HG03060 (cell line): ENCODE measurements around the gene OR2L8.

ENCODE experiments used
- ATAC-seq: cut with Tn5 transposase; IDR thresholded peaks from one replicate; pipeline ENCODE4 v1.9.1; 2021; ENCODE audit warnings: low read depth, moderate number of reproducible peaks; ENCODE audit not compliant: unreplicated experiment

The OR2L8 gene

GRCh38 chr1:247966532-247967204 is 18.0 kb downstream of the OR2L8 start:
- ATAC-seq = peak; percentile 83

GRCh38 chr1:247992986-247993385 is 44.3 kb downstream of the OR2L8 start:
- no peak for ATAC-seq

- ATAC-seq = no peak
Observed at GRCh38 chr1:247998811-247999210, 50.2 kb downstream of the OR2L8 start.
